ENCODE data around the gene SYT7. TPM values are rescaled to one million over a fixed set of nuclear protein-coding genes. Genes with fewer than 3 reads are reported as not detected.

SYT7 gene
- total RNA-seq, 2 experiments from 2014 or later, result 0.04 TPM; not detected in 1

GRCh38 chr11:61524446-61524845 is 56.4 kb downstream of the SYT7 start:
- no peak overlapping the region for H3K4me3 Mint-ChIP-seq
- H3K27ac Mint-ChIP-seq, result no peak overlapping the region
- H3K9me3 Mint-ChIP-seq (ENCODE audit: low read depth), result no peaks in the 10 kb centered on the region
- DNase-seq (no peak), ATAC-seq (no peak)
- no peaks in the 10 kb centered on the region for H3K4me1 Mint-ChIP-seq
- ChIA-PET CTCF (no interaction called here), POLR2A (interaction anchor here (0.6 kb wide), 1 partner anchor 1663 kb away, joined by 3 read pairs; no protein-coding TSS in a partner anchor)
- no peaks in the 10 kb centered on the region for H3K36me3 Mint-ChIP-seq (ENCODE audit: low read depth)
- peaks cover 7% of the 10 kb centered on the region for H3K27me3 Mint-ChIP-seq
- intact Hi-C loops (cut with DNase I, micrococcal nuclease), result no loop called here

- no peaks in the 10 kb centered on the region for H3K4me1 Mint-ChIP-seq
- ATAC-seq (no peak), DNase-seq (no peak)
- H3K27ac Mint-ChIP-seq, result no peak overlapping the region
- POLR2A ChIA-PET, result no interaction called here
- H3K4me3 Mint-ChIP-seq, result no peak overlapping the region
- intact Hi-C loops (cut with DNase I, micrococcal nuclease), result no loop called here
- H3K27me3 Mint-ChIP-seq, result peaks cover 7% of the 10 kb centered on the region
- H3K36me3 Mint-ChIP-seq (ENCODE audit: low read depth), result no peaks in the 10 kb centered on the region
- CTCF ChIA-PET, result no interaction called here
- H3K9me3 Mint-ChIP-seq (ENCODE audit: low read depth), result no peaks in the 10 kb centered on the region
Measured at GRCh38 chr11:61522881-61523280, 58.0 kb downstream of the SYT7 start.

- no peak overlapping the region for H3K4me3 Mint-ChIP-seq
- no peak for DNase-seq
- H3K4me1 Mint-ChIP-seq, result peaks cover 6% of the 10 kb centered on the region
- H3K36me3 Mint-ChIP-seq (ENCODE audit: low read depth), result no peaks in the 10 kb centered on the region
- ChIA-PET CTCF (interaction anchor here (0.6 to 4.4 kb wide), 16 partner anchors 14 to 643 kb away, joined by 3 to 108 read pairs (median 6); a partner anchor contains a TSS), POLR2A (no interaction called here)
- ATAC-seq, result no peak
- H3K9me3 Mint-ChIP-seq (ENCODE audit: low read depth), result no peaks in the 10 kb centered on the region
- peaks cover 12% of the 10 kb centered on the region for H3K27me3 Mint-ChIP-seq
- intact Hi-C loops (cut with DNase I, micrococcal nuclease), result no loop called here
- no peak overlapping the region for H3K27ac Mint-ChIP-seq
Measured at GRCh38 chr11:61518032-61518795, 62.7 kb downstream of the SYT7 start.

- DNase-seq, result peak; percentile 72
- H3K27ac Mint-ChIP-seq, result no peak overlapping the region
- intact Hi-C loops (cut with DNase I, micrococcal nuclease), result loop anchor here (1.0 kb wide), 3 partner anchors 39 to 71 kb away; no protein-coding TSS in a partner anchor
- no peaks in the 10 kb centered on the region for H3K9me3 Mint-ChIP-seq (ENCODE audit: low read depth)
- CTCF ChIA-PET, result interaction anchor here (0.5 to 4.4 kb wide), 35 partner anchors 8 to 641 kb away, joined by 3 to 108 read pairs (median 4); partner anchors contain the start of genes LRRC10B, TMEM216 and VWCE
- POLR2A ChIA-PET, result no interaction called here
- H3K27me3 Mint-ChIP-seq, result peaks cover 15% of the 10 kb centered on the region
- no peaks in the 10 kb centered on the region for H3K36me3 Mint-ChIP-seq (ENCODE audit: low read depth)
- peak overlapping the region; percentile 2 for H3K4me3 Mint-ChIP-seq
- peaks cover 6% of the 10 kb centered on the region for H3K4me1 Mint-ChIP-seq
- ATAC-seq, result peak; percentile 69
Measured at GRCh38 chr11:61516675-61517572, 64.0 kb downstream of the SYT7 start.

- ChIA-PET CTCF (interaction anchor here (0.7 to 4.4 kb wide), 19 partner anchors 9 to 221 kb away, joined by 3 to 108 read pairs (median 9); partner anchors contain the start of genes TMEM216 and VWCE), POLR2A (no interaction called here)
- H3K27me3 Mint-ChIP-seq, result peaks cover 20% of the 10 kb centered on the region
- intact Hi-C loops (cut with DNase I, micrococcal nuclease), result no loop called here
- DNase-seq (peak; percentile 29), ATAC-seq (no peak)
- H3K27ac Mint-ChIP-seq, result no peak overlapping the region
- peaks cover 6% of the 10 kb centered on the region for H3K4me1 Mint-ChIP-seq
- H3K36me3 Mint-ChIP-seq (ENCODE audit: low read depth), result no peaks in the 10 kb centered on the region
- H3K4me3 Mint-ChIP-seq, result no peak overlapping the region
- H3K9me3 Mint-ChIP-seq (ENCODE audit: low read depth), result no peaks in the 10 kb centered on the region
Measured at GRCh38 chr11:61516191-61516590, 64.7 kb downstream of the SYT7 start.

- Mint-ChIP-seq H3K36me3 (ENCODE audit: low read depth) (no peaks in the 10 kb centered on the region), H3K4me1 (peaks cover 6% of the 10 kb centered on the region), H3K27me3 (peaks cover 22% of the 10 kb centered on the region), H3K27ac (no peak overlapping the region), H3K4me3 (no peak overlapping the region), H3K9me3 (ENCODE audit: low read depth) (no peaks in the 10 kb centered on the region)
- POLR2A ChIA-PET, result no interaction called here
- intact Hi-C loops (cut with DNase I, micrococcal nuclease), result no loop called here
- ATAC-seq (no peak), DNase-seq (no peak)
- CTCF ChIA-PET, result interaction anchor here (1.2 to 4.4 kb wide), 7 partner anchors 8 to 124 kb away, joined by 3 to 108 read pairs (median 13); a partner anchor contains a TSS
Measured at GRCh38 chr11:61515686-61516085, 65.2 kb downstream of the SYT7 start.

GRCh38 chr11:61514050-61514917 is 66.6 kb downstream of the SYT7 start:
- Mint-ChIP-seq H3K27me3 (peaks cover 27% of the 10 kb centered on the region), H3K36me3 (ENCODE audit: low read depth) (no peaks in the 10 kb centered on the region), H3K9me3 (ENCODE audit: low read depth) (no peaks in the 10 kb centered on the region), H3K4me1 (peaks cover 6% of the 10 kb centered on the region), H3K4me3 (no peak overlapping the region), H3K27ac (no peak overlapping the region)
- ATAC-seq (no peak), DNase-seq (no peak)
- intact Hi-C loops (cut with DNase I, micrococcal nuclease), result no loop called here
- ChIA-PET POLR2A (interaction anchor here (0.6 kb wide), 1 partner anchor 84 kb away, joined by 3 read pairs; no protein-coding TSS in a partner anchor), CTCF (interaction anchor here (0.9 to 4.4 kb wide), 6 partner anchors 12 to 67 kb away, joined by 3 to 84 read pairs (median 4); no protein-coding TSS in a partner anchor)

- no peak for DNase-seq
- H3K9me3 Mint-ChIP-seq (ENCODE audit: low read depth), result no peaks in the 10 kb centered on the region
- peaks cover 28% of the 10 kb centered on the region for H3K27me3 Mint-ChIP-seq
- ChIA-PET CTCF (interaction anchor here (0.6 to 1.6 kb wide), 5 partner anchors 11 to 62 kb away, joined by 3 to 5 read pairs (median 4); no protein-coding TSS in a partner anchor), POLR2A (no interaction called here)
- intact Hi-C loops (cut with DNase I, micrococcal nuclease), result no loop called here
- H3K27ac Mint-ChIP-seq, result no peak overlapping the region
- no peak for ATAC-seq
- no peak overlapping the region for H3K4me3 Mint-ChIP-seq
- H3K36me3 Mint-ChIP-seq (ENCODE audit: low read depth), result no peaks in the 10 kb centered on the region
- peaks cover 6% of the 10 kb centered on the region for H3K4me1 Mint-ChIP-seq
Measured at GRCh38 chr11:61513143-61513765, 67.6 kb downstream of the SYT7 start.

GRCh38 chr11:61512435-61512834 is 68.4 kb downstream of the SYT7 start:
- Mint-ChIP-seq H3K27ac (no peak overlapping the region), H3K4me3 (no peak overlapping the region), H3K36me3 (ENCODE audit: low read depth) (no peaks in the 10 kb centered on the region), H3K9me3 (ENCODE audit: low read depth) (no peaks in the 10 kb centered on the region), H3K27me3 (peaks cover 34% of the 10 kb centered on the region), H3K4me1 (peaks cover 11% of the 10 kb centered on the region)
- POLR2A ChIA-PET, result interaction anchor here (0.5 kb wide), 1 partner anchor 74 kb away, joined by 5 read pairs; no protein-coding TSS in a partner anchor
- CTCF ChIA-PET, result interaction anchor here (0.6 to 1.8 kb wide), 5 partner anchors 20 to 77 kb away, joined by 3 to 9 read pairs (median 4); no protein-coding TSS in a partner anchor
- DNase-seq (no peak), ATAC-seq (no peak)
- intact Hi-C loops (cut with DNase I, micrococcal nuclease), result no loop called here

GRCh38 chr11:61511383-61511782 is 69.5 kb downstream of the SYT7 start:
- ATAC-seq (no peak), DNase-seq (no peak)
- H3K9me3 Mint-ChIP-seq (ENCODE audit: low read depth), result no peaks in the 10 kb centered on the region
- no peaks in the 10 kb centered on the region for H3K36me3 Mint-ChIP-seq (ENCODE audit: low read depth)
- ChIA-PET CTCF (interaction anchor here (0.8 to 1.8 kb wide), 5 partner anchors 10 to 1953 kb away, joined by 3 to 9 read pairs (median 5); no protein-coding TSS in a partner anchor), POLR2A (no interaction called here)
- H3K4me3 Mint-ChIP-seq, result no peak overlapping the region
- no peak overlapping the region for H3K27ac Mint-ChIP-seq
- peaks cover 6% of the 10 kb centered on the region for H3K4me1 Mint-ChIP-seq
- intact Hi-C loops (cut with DNase I, micrococcal nuclease), result no loop called here
- H3K27me3 Mint-ChIP-seq, result peaks cover 34% of the 10 kb centered on the region
